GM04504 (cell line): ENCODE results near the gene CARS2.
"Not testable (repeated sequence)": the region's sequence is repeated elsewhere in the genome, so short reads cannot be mapped to it uniquely, and the experiment has no call there.

Source experiments
- DNase-seq: peaks from one replicate; pipeline ENCODE4 v3.0.0-alpha.2; 2012; ENCODE audit warnings: low read depth

Gene CARS2

DNA sequence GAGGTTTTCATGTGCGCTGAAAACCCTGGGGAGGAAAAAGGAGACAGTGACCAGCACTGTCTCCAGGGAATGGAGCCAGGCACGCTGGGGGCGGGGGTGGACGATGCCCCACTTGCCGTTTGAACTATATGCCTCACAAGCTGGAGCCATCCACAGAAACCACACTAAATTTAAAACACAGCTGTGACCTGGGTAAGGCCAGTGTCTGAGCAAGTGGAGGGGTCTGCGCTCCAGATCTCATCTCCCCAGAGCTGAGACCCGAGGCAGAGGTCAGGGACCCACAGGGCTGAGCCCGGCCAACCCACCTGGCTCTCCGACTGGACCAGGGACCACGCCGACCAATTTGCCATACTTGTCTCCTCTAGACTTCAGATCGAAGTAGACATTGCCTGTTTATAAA is 23.2 kb downstream of the CARS2 start:
- no peak for DNase-seq

GRCh38 chr13:110681868-110682550 is 23.9 kb downstream of the CARS2 start:
- no peak for DNase-seq

DNA sequence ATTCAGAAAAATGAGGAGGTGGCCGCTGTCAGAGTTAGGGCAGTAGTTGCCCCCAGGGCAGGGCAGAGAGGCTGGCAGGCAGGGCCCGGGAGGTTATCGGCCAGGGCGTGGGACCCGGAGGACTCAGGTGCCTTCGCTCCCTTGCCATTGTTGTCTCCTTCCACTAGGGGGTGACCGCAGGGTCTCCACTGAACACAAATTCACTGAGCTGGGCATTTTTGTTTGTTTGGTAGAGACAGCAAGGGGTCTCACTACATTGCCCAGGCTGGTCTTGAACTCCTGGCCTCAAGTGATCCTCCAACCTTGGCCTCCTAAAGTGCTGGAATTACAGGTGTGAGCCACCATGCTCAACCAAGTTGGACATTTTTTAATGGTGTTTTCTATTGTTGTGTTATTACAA is 25.1 kb downstream of the CARS2 start:
- DNase-seq, result no peak

DNA sequence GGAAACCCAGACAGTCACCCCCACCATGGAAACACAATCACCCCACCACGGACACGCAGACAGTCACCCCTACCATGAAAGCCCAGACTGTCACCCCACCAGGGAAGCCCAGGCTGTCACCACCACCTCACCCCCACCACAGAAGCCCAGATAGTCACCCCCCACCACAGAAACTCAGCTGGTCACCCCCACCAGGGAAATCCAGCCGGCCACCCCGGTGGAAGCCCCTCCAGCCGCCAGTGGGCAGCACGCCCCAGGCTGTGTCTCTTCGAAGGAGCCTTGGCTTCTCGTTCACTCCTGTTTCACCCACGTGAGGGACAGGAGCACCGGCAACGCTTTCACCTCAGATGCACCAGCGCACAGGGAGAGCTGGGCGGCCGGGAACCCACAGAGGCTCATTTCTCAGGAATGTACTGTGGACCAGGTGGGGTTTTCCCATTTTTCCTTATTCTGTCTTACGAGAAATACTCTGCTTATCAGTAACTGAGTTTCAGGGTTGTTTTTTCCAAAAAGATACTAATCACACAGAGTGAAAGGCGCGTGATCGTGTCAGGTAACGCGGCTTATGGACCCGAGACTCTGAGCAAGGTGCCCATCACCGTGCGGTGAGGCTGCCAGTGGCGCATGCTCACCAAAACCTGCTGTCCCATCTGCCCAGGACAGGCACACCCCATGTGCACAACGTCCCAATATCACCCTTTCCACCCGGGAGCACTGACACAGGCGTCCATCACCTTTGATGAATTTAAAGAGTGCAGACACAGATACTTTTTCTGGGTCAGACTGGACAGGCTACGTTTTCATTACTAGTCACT is 28.0 kb downstream of the CARS2 start:
- DNase-seq, result no peak

DNA sequence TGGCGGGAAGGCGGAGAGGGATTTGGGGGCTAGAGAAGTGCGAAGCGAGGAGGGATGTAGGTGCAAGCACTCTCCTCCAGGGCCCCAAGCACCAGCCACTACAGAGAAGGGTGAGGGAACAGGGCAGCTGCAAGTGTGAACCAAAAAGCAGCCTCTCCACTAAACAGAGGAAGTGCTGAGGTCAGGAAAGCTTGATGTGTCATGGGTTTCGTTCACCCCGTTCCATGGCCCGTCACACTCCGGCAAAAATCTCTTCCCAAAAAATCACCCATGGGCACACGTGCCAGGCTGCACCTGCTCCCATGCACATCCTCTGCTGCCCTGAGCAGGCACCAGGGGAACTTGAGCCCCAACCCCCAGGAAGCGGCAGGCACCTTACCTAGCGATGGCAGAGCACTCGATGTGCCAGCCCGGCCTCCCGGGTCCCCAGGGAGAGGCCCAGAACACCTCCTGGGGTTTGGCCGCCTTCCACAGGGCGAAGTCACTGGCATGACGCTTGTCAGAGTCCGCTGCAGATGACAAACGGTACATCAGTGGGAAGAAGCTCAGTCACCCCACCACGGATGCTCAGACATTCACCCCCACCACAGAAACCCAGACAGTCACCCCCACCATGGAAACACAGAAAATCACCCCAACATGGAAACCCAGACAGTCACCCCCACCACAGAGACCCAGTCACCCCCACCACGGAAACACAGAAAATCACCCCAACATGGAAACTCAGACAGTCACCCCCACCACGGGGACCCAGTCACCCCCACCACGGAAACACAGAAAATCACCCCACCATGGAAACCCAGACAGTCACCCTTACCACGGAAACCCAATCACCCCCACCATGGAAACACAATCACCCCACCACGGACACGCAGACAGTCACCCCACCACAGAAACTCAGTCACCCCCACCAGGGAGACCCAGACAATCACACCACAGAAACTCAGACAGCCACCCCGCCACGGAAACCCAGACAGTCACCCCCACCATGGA is 29.0 kb downstream of the CARS2 start:
- no peak for DNase-seq

- not testable (repeated sequence) for DNase-seq
These were observed 36.1 kb downstream of the CARS2 start for GRCh38 chr13:110669814-110670213.

- no peak for DNase-seq
These were observed 36.9 kb downstream of the CARS2 start for GRCh38 chr13:110669036-110669435.

DNA sequence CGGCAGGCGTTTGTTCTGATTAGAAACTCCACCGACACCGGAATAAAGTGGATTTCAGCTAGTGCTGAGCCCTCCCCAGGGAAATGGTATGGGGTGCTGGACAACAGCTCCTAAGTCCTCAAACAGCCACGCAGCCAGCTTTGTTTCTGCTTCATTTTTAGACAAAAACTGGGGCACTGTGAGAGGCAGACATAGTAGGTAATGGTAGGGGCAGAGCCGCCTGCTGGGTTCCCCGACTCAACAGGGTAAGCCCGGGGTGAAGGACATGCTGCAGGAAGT is 39.7 kb downstream of the CARS2 start:
- DNase-seq, result no peak

DNA sequence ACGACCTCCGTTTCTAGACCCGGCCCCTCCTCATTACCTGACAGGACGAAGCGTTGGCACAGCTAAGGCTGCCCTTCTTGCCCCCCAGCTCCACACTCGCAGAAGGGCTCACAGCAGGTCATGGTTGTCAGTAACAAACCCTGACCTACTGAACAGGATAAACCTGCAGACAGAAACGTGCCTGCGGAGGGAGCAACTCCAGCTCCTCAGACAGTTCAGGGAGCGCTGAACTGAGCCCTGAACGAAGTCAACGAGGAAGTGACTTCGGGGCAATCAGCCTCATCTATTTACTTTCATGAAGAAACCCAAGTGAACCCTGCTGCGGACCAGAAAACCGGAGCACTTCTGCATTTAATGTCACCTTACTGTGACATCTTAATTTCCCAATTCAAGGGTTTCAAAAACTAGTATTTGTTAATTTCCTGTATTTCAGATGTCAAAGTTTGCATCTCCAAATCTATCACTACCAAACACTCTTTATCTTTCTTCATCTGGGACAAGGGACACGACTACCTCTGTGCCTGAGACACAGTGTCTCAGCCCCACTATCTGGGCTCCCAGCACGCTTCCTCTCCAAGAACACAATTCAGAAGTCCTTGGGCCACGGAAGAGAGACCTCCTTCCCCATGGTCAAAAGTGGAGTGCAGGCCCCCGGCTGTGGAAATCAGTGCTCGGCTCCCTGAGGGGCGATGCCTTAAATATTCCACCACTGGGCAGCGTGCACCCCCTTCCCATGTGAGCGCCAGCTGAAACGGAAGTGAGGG is 40.2 kb downstream of the CARS2 start:
- no peak for DNase-seq

DNA sequence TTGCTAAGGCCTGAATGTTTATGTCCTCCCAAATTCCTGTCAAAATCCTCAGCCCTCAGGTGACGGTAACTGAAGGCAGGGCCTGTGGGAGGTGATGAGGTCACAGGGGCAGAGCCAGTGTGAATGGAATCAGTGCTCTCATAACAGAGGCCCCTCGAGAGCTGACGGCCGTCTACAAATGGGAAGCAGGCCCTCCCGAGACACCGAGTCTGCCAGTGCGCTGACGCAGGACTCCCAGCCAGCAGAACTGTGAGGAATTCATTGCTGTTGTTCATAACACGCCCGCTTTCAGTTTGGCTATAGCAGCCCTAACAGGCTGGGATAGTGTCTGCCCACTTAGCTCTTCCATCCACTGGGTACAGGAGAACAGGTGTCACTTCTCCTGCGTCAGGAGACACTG is 41.2 kb downstream of the CARS2 start:
- no peak for DNase-seq

- no peak for DNase-seq
These were observed 41.9 kb downstream of the CARS2 start for GRCh38 chr13:110664041-110664440.

GRCh38 chr13:110663491-110663890 is 42.4 kb downstream of the CARS2 start:
- no peak for DNase-seq

DNA sequence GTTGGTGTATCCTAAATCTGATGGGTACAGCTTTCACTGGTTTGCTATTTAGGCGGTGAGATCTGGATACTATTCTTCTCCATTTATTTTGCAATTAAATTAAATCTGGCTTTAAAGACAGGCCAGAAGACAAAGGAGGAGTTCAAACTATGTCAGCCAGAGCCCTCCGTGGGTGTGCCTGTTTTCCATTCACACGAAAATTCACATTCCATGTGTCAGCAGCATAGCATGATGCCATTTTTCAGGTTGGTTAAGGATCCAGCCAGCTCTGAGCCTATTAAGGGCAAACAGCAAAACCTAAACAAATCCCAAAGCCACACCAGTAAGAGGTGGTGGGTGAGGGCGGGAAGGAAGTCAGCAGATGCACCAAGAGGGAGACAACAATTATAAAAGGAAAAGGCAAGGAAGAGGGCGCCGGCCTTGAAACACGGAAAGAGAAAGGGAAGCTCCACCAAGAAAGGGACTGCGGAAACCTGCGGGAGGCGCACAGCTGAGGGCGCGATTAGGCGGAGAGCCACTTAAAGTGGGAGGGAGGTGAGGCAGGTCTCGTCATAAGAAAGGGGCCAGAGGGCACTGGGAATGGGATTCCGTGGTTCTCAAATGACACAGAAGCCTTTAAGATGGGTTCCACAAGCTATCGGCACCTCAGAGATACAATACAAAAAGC is 43.0 kb downstream of the CARS2 start:
- DNase-seq, result no peak

- no peak for DNase-seq
These were observed 43.8 kb downstream of the CARS2 start for GRCh38 chr13:110662091-110662490.

- no peak for DNase-seq
These were observed 44.7 kb downstream of the CARS2 start for GRCh38 chr13:110661256-110661655.

DNA sequence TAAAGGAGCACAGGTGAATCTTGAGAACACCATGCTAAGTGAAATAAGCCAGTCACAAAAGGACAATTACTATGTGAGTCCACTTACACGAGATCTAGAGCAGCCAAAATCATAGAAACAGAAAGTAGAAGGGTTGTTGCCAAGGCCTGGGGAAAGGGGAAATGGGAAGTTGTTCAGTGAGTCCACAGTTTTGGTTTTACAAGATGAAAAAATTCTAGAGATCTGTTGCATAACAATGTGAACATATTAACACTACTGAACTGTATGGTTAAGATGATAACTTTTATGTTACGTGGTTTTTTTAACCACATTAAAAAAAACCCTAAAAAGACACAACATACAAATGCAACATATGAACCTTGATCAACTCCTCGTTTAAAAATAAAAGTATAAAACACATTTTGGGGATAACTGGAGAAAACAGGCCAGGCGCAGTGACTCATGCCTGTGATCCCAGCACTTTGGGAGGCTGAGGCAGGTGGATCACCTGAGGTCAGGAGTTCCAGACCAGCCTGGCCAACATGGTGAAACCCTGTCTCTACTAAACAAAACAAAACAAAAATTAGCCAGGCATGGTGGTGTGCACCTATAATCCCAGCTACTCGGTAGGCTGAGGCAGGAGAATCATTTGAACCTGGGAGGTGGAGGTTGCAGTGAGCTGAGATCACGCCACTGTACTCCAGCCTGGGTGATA is 47.6 kb downstream of the CARS2 start:
- DNase-seq, result not testable (repeated sequence)

- no peak for DNase-seq
These were observed 48.7 kb downstream of the CARS2 start for GRCh38 chr13:110657196-110657595.

DNA sequence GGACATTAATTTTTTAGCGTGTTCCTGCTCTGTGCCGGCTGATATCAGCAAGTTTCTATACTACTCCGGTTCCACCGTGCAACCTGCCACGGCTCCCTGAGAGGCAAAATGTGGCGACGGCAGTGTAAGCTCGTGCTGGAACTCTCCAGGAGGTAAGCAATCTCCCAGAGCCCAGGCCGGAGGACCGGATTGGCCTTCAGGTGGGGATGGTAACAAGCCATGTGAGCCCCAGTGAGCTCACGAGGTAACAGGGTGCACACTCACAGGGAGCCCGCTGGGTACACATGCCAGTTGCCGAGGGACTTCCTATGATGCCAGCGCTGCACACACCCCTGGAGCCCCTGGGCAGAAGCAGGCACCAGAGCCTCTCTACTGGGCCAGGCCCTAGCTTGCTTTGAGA is 52.1 kb downstream of the CARS2 start:
- no peak for DNase-seq

- no peak for DNase-seq
These were observed 52.6 kb downstream of the CARS2 start for GRCh38 chr13:110653271-110653670.

- DNase-seq, result no peak
These were observed 53.2 kb downstream of the CARS2 start for GRCh38 chr13:110652764-110653163.

DNA sequence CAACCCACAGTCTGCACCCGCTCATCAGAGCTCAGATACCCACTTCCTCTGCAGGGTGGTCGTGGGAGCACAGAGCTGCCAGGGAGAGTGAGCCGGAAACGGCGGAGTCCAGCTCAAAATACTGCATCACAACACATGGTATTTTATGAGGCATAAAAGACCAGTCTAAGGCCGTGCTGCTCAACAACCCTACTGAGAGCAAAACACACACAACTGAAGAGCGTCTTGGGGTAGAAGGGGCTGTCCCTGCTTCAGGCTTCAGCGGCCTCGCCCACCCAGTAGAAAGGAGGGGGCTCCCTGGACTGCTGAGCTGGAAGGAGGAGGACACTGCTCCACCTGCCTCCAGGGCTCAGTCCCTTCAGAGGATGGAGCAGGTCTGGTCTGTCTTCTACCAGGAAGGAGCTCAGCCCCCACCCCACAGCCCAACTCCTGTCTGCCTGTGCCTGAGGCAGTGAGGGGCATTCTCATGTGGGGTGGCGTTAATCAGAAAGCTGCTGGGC is 53.6 kb downstream of the CARS2 start:
- DNase-seq, result no peak
